Right forelimb (tissue), 1 donor: Measurements from ENCODE around the gene ELF1.
"Not testable (repeated sequence)": the region's sequence is repeated elsewhere in the genome, so short reads cannot be mapped to it uniquely, and the experiment has no call there.

ENCODE experiments used
- DNase-seq: peaks from one replicate; pipeline ENCODE4 v3.0.0-alpha.2; 2018

The ELF1 gene

DNA sequence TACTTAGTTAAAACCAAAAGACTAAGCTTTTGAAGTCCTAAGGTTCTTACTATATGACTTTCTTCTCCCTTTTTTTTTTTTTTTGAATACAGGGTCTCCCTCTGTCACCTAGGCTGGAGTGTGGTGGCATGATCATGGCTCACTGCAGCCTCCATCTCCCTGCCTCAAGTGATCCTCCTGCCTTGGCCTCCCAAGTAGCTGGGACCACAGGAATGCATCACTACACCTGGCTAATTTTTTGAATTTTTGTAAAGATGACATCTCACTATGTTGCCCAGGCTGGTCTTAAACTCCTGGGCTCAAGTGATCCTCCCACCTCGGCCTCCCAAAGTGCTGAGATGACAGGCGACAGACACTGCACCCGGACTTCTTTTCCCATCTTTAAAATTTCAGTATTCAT, 89.2 kb downstream of the ELF1 start:
- not testable (repeated sequence) for DNase-seq

DNA sequence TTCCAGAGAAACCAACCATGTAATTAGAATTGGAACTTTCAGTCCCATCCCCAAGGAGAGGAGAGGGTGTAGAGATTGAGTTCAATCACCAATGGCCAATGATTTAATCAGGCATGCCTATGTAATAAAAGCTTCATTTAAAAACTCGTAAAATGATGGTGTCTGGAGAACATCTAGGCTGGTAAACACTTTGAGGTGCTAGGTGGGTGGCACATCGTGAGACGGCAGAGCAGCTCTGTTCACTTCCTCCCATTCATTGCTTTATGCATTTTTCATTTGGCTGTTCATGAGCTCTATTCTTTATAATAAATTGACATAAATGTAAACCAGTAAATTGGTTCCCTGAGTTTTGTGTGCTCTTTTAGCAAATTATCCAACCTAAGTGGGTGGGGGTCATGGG, 90.1 kb downstream of the ELF1 start:
- DNase-seq = no peak

DNA sequence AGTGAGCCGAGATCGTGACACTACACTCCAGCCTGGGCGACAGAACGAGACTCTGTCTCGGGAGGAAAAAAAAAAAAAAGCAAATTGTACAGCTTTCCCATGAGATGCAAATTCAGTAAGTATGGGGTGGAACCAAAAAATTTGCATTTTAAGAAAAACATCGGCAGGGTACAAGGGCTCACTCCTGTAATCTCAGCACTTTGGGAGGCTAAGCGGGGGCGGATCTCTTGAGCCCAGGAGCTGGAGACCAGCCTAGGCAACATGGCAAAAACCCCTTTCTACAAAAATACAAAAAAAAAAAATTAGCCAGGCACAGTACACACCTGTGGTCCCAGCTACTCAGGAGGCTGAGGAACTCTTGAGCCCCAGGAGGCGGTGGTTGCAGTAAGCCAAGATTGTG, 91.2 kb downstream of the ELF1 start:
- DNase-seq = no peak

DNA sequence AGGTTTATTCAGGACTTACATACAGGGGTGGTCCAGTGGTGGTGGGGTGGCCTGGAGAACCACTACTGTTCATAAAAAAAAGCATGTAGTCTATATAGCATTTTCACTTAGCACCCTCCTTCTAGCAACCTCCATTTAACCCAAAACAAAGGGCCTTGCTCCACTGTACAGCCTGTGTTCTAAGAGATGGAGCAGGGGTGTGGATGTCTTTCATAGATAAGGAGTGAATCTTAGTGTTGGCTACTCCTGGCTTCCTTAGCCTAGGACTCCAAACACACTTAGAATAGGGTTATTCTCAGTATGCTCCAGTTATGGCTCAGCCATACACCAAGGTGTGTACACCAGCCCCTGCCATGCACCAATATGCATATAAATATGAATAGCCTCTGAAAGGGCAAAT, 95.2 kb downstream of the ELF1 start:
- DNase-seq = no peak

DNA sequence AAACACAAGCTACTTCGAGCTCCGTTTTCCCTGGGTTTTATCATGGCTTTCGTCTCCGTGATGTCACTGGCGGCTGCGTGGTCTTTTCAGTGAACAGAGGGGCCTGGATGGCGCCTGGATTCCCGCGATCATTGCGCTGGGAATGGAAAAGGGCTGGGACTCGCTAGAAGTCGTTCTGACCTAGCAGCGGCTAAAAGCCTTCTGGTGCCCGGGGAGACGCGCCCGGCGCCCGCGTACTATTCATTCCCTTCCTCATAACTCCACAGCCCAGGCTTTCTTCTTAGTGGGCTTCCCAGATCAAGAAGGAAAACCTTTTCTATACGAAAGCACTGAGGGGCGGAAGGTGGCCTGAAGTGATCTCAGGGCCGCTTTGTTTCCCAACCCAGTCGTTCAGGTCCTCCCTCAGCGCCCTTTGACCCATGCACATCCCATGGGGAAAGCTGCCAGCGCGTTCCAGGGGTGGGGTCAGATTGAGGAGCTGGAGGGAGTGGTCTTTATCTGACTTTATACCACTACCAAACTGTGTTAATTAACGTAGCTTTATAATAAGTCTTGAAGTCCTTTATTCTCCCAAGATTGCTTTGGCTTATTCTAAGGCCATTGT, 96.6 kb downstream of the ELF1 start:
- no peak for DNase-seq

DNA sequence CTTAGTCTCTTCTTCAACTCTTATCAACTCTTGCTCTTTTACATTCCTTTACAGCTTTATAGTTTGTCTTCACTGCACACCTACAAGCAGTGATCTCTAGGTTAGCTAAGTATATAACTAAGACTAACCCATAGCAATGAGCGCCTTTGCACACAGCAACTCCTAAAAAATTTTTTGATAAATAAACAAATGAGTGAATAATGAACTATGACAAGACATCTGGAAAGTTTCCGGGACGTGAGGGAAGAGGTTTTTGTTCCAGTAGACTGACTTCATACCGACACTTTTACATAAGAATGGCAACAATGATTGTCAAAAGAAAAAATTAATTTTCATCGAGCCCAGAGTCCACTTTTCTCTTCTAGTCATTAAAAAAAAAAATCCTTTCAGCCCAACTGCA, 98.3 kb downstream of the ELF1 start:
- DNase-seq = no peak

DNA sequence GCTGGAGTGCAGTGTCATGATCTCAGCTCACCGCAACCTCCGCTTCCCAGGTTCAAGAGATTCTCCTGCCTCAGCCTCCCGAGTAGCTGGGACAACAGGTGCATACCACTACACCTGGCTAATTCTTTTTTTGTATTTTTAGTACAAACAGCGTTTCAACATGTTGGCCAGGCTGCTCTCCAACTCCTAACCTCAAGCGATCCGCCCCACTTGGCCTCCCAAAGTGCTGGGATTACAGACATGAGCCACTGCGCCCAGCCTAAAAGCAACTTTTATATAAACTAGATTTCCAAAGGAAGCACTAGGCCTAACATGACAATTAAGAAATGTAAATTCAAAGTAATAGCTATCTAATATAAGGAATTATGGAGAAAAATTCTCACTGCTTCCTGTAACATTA, 99.2 kb downstream of the ELF1 start:
- DNase-seq = not testable (repeated sequence)

DNA sequence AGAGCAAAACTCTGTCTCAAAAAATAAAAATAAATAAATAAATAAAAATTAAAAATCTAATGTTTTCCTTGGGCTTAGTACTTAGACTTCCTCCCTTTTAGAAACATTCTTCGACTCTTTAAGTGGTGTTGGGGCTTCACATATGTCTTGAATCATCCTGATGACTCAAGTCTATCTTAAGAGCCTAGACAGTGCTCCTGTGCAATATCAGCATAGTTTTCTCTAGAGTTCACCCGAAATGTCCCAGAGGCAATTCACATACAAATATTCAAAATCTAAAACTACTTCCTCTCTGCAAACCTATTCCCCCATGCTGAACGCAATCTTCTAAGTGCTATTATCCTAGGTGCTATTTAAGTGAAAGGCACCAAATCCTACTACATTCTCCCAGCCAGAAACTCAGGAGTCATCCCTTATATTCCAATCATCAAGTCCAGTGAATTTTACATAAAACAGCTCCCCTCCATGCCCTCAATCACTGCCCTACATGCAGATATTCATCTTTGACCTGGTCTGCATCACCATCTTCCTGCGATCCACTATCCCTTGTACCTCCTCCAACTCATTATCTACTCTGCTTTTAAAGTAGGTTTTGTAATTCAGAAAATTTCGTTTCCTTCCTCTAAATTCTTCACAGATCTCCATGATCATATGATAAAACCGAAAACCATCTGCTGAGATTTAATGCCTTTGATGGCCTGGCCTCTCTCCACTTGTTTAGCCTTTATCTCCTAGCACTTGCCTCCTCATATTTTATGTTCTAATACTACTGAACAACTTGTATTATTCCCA, 102.7 kb downstream of the ELF1 start:
- DNase-seq = no peak

DNA sequence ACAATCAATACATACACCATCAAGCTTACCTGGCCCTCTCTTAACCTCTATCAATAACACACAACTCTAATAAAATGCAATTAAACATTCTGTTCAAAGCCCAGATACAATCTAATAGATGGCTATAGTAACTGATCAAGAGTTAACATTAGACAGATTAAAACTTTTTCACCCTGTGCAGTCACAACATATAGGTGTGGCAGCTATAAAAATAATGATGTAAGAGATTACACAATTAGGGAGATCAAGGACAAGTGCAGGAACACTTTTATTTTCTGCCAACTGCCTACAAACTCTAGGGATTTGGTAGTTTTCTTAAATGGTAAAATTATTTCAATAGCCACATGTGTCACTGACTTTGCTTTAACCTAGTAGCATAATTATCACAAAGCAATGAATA, 104.3 kb downstream of the ELF1 start:
- not testable (repeated sequence) for DNase-seq

DNA sequence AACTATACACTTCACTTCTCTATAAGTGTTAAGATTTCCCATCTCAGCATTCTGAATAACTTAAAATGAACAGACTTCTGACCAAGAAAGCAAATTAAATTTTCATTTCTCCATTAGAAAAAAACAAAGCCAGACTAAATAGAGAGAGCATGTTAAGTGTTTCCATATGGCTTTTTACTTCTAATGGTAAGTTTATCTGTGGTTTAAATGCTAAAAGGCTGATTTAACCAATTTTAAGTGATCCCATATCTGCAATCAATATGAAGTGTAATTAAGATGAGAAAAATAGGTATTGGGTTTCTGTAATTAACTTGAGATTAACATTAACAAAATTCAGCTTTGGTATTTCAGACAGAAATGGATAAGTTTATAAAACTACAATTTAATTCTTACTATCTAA, 107.8 kb downstream of the ELF1 start:
- no peak for DNase-seq

DNA sequence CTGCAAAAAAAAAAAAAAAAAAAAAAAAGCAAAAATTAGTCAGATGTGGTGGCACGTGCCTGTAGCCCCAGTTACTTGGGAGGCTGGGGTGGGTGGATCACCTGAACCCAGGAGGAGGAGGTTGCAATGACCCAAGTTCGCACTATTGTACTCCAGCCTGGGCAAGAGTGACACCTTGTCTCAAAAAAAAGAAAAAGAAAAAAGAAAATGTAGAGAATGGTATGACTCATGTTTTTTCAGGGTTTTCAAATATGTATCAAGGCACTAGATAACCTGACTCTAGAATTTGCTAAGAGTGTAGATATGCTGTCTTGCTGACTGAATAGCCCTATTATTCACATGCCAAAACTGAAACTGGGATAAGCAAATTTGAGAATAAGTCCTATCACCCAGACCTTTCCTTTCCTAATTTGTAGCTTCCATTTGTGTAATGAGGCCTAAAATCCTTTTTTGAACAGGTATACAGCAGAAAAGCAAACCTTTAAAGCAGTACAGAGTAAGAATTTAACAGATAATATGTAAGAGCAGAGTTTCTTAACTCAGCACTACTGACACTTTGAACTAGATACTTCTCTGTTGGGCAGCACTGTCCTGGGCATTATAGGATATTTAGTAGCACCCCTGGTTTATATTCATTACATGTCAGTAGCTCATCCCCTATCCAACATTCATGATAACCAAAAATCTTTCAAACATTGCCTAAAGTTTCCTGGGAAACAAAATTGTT, 108.6 kb downstream of the ELF1 start:
- no peak for DNase-seq

DNA sequence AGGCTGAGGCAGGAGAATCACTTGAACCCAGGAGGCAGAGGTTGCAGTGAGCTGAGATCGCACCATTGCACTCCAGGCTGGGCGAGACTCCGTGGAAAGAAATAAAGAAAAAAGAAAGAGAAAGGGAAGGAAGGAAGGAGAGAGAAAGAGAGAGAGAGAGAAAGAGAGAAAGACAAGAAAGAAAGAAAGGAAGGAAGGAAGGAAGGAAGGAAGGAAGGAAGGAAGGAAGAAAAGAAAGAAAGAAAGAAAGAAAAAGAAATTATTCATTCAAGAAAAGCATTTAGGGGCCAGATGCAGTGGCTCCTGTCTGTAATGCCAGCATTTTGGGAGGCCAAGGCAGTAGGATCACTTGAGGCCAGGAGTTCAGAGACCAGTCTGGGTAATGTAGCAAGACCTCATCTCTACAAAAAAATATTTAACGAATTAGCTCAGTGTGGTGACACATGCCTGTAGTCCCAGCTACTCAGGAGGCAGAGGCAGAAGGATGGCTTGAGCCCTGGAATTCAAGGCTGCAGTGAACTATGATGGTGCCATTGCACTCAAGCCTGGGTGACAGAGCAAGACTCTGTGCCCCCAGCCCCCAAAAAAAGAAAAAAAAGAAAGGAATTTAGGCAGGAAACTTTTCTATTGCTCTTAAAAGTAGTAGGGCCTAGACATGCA, 109.4 kb downstream of the ELF1 start:
- not testable (repeated sequence) for DNase-seq

DNA sequence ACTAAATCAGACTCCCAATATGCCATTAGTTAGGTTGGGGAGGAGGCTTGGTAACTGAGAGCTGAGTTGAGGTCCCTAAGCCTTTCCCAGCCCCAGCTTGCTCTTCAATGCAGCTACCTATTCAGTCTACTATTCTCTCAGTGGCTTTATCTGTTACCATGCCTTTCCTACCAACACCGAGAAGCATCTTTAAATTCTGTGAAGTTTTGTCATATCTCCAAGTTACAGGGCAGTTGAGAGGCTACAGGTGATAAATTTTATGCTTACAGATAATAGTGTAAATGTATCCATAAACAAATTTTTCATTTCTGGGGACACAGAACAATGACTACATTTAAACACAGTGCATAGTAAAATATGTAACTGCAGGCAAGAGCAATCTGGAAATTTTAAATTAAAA, 110.6 kb downstream of the ELF1 start:
- DNase-seq = no peak

DNA sequence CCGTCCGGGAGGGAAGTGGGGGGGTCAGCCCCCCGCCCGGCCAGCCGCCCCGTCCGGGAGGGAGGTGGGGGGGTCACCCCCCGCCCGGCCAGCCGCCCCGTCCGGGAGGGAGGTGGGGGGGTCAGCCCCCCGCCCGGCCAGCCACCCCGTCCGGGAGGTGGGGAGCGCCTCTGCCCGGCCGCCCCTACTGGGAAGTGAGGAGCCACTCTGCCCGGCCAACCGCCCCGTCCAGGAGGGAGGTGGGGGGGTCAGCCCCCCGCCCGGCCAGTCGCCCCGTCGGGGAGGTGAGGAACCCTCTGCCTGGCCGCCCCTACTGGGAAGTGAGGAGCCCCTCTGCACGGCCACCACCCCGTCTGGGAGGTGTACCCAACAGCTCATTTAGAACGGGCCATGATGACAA, 118.1 kb downstream of the ELF1 start:
- not testable (repeated sequence) for DNase-seq

DNA sequence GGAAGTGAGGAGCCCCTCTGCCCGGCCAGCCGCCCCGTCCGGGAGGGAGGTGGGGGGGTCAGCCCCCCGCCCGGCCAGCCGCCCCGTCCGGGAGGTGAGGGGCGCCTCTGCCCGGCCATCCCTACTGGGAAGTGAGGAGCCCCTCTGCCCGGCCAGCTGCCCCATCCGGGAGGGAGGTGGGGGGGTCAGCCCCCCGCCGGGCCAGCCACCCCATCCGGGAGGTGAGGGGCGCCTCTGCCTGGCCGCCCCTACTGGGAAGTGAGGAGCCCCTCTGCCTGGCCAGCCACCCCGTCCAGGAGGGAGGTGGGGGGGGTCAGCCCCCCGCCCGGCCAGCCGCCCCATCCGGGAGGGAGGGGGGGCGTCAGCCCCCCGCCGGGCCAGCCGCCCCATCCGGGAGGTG, 118.5 kb downstream of the ELF1 start:
- not testable (repeated sequence) for DNase-seq

DNA sequence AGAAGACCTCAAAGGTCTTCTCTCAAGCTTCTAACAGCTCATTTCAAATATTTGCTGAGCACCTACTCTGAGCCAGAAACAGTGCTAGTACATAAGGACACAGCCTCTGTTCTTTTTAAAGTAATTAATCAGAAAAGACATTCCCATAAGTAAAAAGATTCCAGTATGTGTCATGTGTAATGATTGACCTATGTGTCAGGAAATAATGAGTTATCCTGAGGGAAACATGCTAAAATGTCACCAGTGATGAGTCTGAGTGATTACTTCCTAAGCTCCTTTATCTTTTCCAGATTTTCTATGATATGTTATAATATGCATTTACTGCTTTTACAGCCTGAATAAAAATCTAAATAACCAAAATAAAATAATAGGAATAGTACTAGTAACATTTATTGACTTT, 122.1 kb downstream of the ELF1 start:
- no peak for DNase-seq

DNA sequence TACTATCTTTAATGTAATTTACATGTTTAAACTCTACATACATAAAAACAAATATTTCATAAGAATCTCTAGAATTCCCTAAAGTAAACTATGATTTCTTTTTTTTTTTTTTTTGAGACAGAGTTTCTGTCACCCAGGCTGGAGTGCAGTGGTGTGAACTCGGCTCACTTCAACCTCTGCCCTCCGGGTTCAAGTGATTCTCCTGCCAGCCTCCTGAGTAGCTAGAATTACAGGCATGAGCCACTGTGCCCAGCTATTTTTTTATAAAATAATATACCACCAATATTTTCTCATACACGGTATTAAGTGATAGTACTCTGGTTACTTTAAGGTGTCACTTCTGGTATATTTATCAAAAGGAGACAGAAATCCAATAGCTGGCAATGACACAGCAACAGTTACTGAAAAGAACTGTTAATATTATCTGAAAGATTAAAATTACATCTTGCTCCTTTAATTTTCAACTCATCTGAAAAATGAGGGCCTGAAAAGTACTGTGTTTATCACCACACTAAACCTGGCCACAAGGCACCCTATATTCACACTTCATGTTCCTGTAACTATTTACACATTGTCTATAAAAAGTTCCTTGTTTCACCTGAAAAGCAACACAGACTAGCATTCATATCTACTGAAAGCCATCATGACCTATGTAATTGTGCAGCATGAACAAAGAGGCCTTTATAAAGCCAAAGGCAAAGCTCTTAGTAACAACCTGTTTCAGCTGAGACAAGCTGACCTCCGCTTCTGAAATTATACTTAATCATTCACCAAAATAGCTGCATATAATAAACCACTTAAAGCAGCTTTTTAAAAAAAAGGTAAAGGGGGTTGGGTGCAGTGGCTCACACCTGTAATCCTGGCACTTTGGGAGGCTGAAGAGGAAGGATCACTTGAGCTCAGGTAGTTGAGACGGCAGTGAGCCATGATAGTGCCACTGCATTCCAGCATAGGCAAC, 123.6 kb downstream of the ELF1 start:
- DNase-seq = no peak

DNA sequence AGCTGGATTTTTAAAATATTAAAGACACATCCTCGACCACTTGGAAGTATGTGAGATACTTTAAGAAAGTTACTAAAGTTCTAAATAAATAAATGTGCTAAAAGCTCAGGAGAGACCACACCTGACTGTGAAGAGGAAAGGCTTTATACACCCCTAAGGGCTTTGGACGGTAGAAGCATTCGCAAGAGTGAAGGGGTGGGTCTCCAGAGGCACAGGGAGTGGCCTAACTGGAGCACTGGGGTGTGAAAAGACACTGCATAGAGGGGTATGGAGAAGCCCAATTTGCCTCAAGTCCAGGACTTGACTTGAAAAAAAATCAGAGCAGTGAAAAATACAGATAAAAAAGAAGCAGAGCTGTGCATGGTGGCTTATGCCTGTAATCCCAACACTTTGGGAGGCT, 125.5 kb downstream of the ELF1 start:
- not testable (repeated sequence) for DNase-seq

DNA sequence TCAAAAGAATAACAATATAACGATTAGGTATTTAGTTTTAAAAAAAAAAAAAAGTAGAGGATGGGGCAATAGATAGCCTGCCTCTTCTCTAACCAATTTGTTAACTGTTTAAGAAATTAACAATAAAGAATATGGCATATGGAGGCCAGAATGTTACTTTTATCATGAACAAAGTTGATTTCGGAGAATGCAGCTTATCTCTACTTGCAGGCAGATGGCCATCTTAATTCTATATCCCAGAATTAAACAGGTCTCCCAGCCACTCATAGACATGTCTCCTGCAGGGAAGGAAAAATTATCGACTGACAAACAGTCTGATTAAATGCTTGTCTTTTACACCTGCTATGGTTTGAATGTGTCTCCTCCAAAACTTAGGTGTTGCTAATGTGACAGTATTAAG, 133.1 kb downstream of the ELF1 start:
- no peak for DNase-seq

DNA sequence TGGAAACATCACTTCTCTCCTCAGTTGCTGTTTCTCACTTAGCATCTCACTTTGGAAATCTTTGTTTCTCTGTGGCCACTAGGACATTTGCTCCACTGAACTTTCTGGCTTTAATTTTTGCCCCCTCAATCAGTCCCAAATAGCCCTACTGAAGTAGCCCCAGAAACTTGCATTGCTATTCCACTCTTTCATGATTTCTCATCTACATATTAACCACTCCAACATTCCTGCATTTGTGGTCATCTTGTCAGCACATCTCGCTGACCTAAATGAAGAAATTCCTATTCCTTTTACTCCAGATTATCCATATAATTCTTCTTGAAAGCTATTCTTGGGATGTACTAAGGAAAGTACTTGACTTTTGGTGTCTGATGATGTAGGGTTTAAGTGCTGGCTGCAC, 134.9 kb downstream of the ELF1 start:
- not testable (repeated sequence) for DNase-seq
